Measurements from ENCODE around the gene SEC22A.

SEC22A gene

GRCh38 chr3:123284399-123285010 is 82.8 kb downstream of the SEC22A start:
- Mint-ChIP-seq H3K4me3 (no peak overlapping the region), H3K4me1 (no peaks in the 10 kb centered on the region), H3K36me3 (no peaks in the 10 kb centered on the region), H3K9me3 (no peaks in the 10 kb centered on the region), H3K27ac (no peak overlapping the region), H3K27me3 (no peaks in the 10 kb centered on the region)
- DNase-seq, result no peak
- CTCF ChIA-PET, result no interaction called here

- CTCF ChIA-PET, result interaction anchor here (0.6 to 1.1 kb wide), 2 partner anchors 60 to 203 kb away, joined by 3 read pairs; no protein-coding TSS in a partner anchor
Measured at GRCh38 chr3:123285066-123285465, 83.3 kb downstream of the SEC22A start.

GRCh38 chr3:123285479-123285878 is 83.7 kb downstream of the SEC22A start:
- Mint-ChIP-seq H3K4me3 (no peak overlapping the region), H3K27me3 (peaks cover 6% of the 10 kb centered on the region), H3K36me3 (no peaks in the 10 kb centered on the region), H3K27ac (no peak overlapping the region), H3K4me1 (no peaks in the 10 kb centered on the region), H3K9me3 (no peaks in the 10 kb centered on the region)
- CTCF ChIA-PET, result interaction anchor here (0.6 to 1.1 kb wide), 3 partner anchors 60 to 527 kb away, joined by 3 read pairs; no protein-coding TSS in a partner anchor
- DNase-seq, result no peak

More at GRCh38 chr3:123285066-123285465, 83.3 kb downstream of the SEC22A start:
- peaks cover 4% of the 10 kb centered on the region for H3K27me3 Mint-ChIP-seq
- H3K9me3 Mint-ChIP-seq, result no peaks in the 10 kb centered on the region
- no peak overlapping the region for H3K4me3 Mint-ChIP-seq
- H3K27ac Mint-ChIP-seq, result no peak overlapping the region
- H3K4me1 Mint-ChIP-seq, result no peaks in the 10 kb centered on the region
- no peak for DNase-seq
- H3K36me3 Mint-ChIP-seq, result no peaks in the 10 kb centered on the region

GRCh38 chr3:123285931-123286307 is 84.2 kb downstream of the SEC22A start:
- Mint-ChIP-seq H3K27me3 (peaks cover 6% of the 10 kb centered on the region), H3K36me3 (no peaks in the 10 kb centered on the region), H3K4me1 (no peaks in the 10 kb centered on the region), H3K27ac (no peak overlapping the region), H3K4me3 (no peak overlapping the region), H3K9me3 (no peaks in the 10 kb centered on the region)
- DNase-seq, result no peak
- CTCF ChIA-PET, result interaction anchor here (1.0 to 1.1 kb wide), 4 partner anchors 15 to 528 kb away, joined by 3 read pairs; no protein-coding TSS in a partner anchor

- H3K36me3 Mint-ChIP-seq, result no peaks in the 10 kb centered on the region
- DNase-seq, result peak; percentile 70
- H3K4me3 Mint-ChIP-seq, result no peak overlapping the region
- H3K27me3 Mint-ChIP-seq, result peaks cover 11% of the 10 kb centered on the region
- CTCF ChIA-PET, result interaction anchor here (1.0 to 1.1 kb wide), 4 partner anchors 15 to 528 kb away, joined by 3 read pairs; no protein-coding TSS in a partner anchor
- H3K9me3 Mint-ChIP-seq, result no peaks in the 10 kb centered on the region
- no peaks in the 10 kb centered on the region for H3K4me1 Mint-ChIP-seq
- H3K27ac Mint-ChIP-seq, result no peak overlapping the region
Measured at GRCh38 chr3:123286308-123287023, 84.7 kb downstream of the SEC22A start.

- H3K9me3 Mint-ChIP-seq, result no peaks in the 10 kb centered on the region
- no peak overlapping the region for H3K27ac Mint-ChIP-seq
- no peak for DNase-seq
- H3K4me1 Mint-ChIP-seq, result no peaks in the 10 kb centered on the region
- H3K27me3 Mint-ChIP-seq, result peaks cover 12% of the 10 kb centered on the region
- H3K4me3 Mint-ChIP-seq, result no peak overlapping the region
- CTCF ChIA-PET, result no interaction called here
- no peaks in the 10 kb centered on the region for H3K36me3 Mint-ChIP-seq
Measured at GRCh38 chr3:123287051-123287961, 85.6 kb downstream of the SEC22A start.

GRCh38 chr3:123287962-123288302 is 86.2 kb downstream of the SEC22A start:
- no peak for DNase-seq
- CTCF ChIA-PET, result no interaction called here
- no peaks in the 10 kb centered on the region for H3K4me1 Mint-ChIP-seq
- no peak overlapping the region for H3K27ac Mint-ChIP-seq
- peaks cover 12% of the 10 kb centered on the region for H3K27me3 Mint-ChIP-seq
- H3K9me3 Mint-ChIP-seq, result no peaks in the 10 kb centered on the region
- no peak overlapping the region for H3K4me3 Mint-ChIP-seq
- H3K36me3 Mint-ChIP-seq, result no peaks in the 10 kb centered on the region

GRCh38 chr3:123289391-123290106 is 87.8 kb downstream of the SEC22A start:
- no peak overlapping the region for H3K27ac Mint-ChIP-seq
- peaks cover 14% of the 10 kb centered on the region for H3K27me3 Mint-ChIP-seq
- no peak overlapping the region for H3K4me3 Mint-ChIP-seq
- CTCF ChIA-PET, result no interaction called here
- no peaks in the 10 kb centered on the region for H3K9me3 Mint-ChIP-seq
- DNase-seq, result peak; percentile 15
- no peaks in the 10 kb centered on the region for H3K36me3 Mint-ChIP-seq
- H3K4me1 Mint-ChIP-seq, result no peaks in the 10 kb centered on the region

- DNase-seq, result peak; percentile 5
- H3K4me3 Mint-ChIP-seq, result no peak overlapping the region
- no peaks in the 10 kb centered on the region for H3K9me3 Mint-ChIP-seq
- H3K27me3 Mint-ChIP-seq, result peaks cover 18% of the 10 kb centered on the region
- H3K36me3 Mint-ChIP-seq, result no peaks in the 10 kb centered on the region
- CTCF ChIA-PET, result no interaction called here
- H3K27ac Mint-ChIP-seq, result no peak overlapping the region
- no peaks in the 10 kb centered on the region for H3K4me1 Mint-ChIP-seq
Measured at GRCh38 chr3:123290107-123290930, 88.6 kb downstream of the SEC22A start.

- Mint-ChIP-seq H3K27me3 (peaks cover 18% of the 10 kb centered on the region), H3K4me1 (no peaks in the 10 kb centered on the region), H3K9me3 (no peaks in the 10 kb centered on the region), H3K4me3 (no peak overlapping the region), H3K36me3 (no peaks in the 10 kb centered on the region), H3K27ac (no peak overlapping the region)
- CTCF ChIA-PET, result no interaction called here
- peak; percentile 8 for DNase-seq
Measured at GRCh38 chr3:123290962-123291361, 89.2 kb downstream of the SEC22A start.

GRCh38 chr3:123291404-123291803 is 89.7 kb downstream of the SEC22A start:
- Mint-ChIP-seq H3K27ac (no peak overlapping the region), H3K4me1 (no peaks in the 10 kb centered on the region), H3K9me3 (no peaks in the 10 kb centered on the region), H3K4me3 (no peak overlapping the region), H3K27me3 (peaks cover 18% of the 10 kb centered on the region), H3K36me3 (no peaks in the 10 kb centered on the region)
- CTCF ChIA-PET, result no interaction called here
- no peak for DNase-seq

- CTCF ChIA-PET, result interaction anchor here (0.6 kb wide), 1 partner anchor 272 kb away, joined by 3 read pairs; no protein-coding TSS in a partner anchor
- Mint-ChIP-seq H3K36me3 (no peaks in the 10 kb centered on the region), H3K9me3 (no peaks in the 10 kb centered on the region), H3K4me3 (no peak overlapping the region), H3K27ac (no peak overlapping the region), H3K4me1 (no peaks in the 10 kb centered on the region), H3K27me3 (peaks cover 18% of the 10 kb centered on the region)
- DNase-seq, result no peak
Measured at GRCh38 chr3:123292321-123293310, 90.9 kb downstream of the SEC22A start.
